H1 (cell line): ENCODE data around the gene ITPR3. TPM values are rescaled to one million over a fixed set of nuclear protein-coding genes. Genes with fewer than 3 reads are reported as not detected.

Source experiments
- CTCF ChIA-PET: fragments of 300-600 bp; sonication (Branson Sonifier 250); formaldehyde crosslinking; loops from one replicate; lab custom pipeline; 2021; ENCODE audit not compliant: partially characterized antibody; lab: Charles Lee
- POLR2A ChIA-PET: fragments of 300-600 bp; sonication (Branson Sonifier 250); formaldehyde crosslinking; loops from one replicate; lab custom pipeline; 2021; ENCODE audit warnings: inconsistent platforms; ENCODE audit not compliant: partially characterized antibody; lab: Charles Lee
- DNase-seq, 2 experiments: peaks; one replicate each; pipeline versions ENCODE4 v3.0.0 to v3.0.0-alpha.2; 2010 to 2022; ENCODE audit warnings: low spot score in 2 of 2, low read depth in 1 of 2, mixed read lengths in 1 of 2
- FAIRE-seq: peaks from 2 replicates; lab custom pipeline; 2011; peaks lifted over from hg19 to GRCh38; lab: Jason Lieb, UNC
- H2AFZ ChIP-seq: 2 replicates; pipeline ENCODE4 v1.8.1; 2012; ENCODE audit warnings: low read length, inconsistent platforms
- H2AK5ac ChIP-seq: 2 replicates; pipeline ENCODE4 v1.6.1; 2013; ENCODE audit warnings: low read depth, low read length
- H2BK120ac ChIP-seq: replicated peaks from 2 replicates; pipeline ENCODE3; 2013; ENCODE audit warnings: low read depth, low read length, inconsistent platforms
- H2BK12ac ChIP-seq: 2 replicates; pipeline ENCODE4 v1.6.1; 2013; ENCODE audit warnings: low read depth, low read length
- H2BK15ac ChIP-seq: 2 replicates; pipeline ENCODE4 v1.6.1; 2013; ENCODE audit warnings: low read length
- H2BK20ac ChIP-seq: 2 replicates; pipeline ENCODE4 v1.6.1; 2013; ENCODE audit warnings: low read length
- H2BK5ac ChIP-seq: 2 replicates; pipeline ENCODE4 v1.6.1; 2013; ENCODE audit warnings: low read depth, low read length
- H3K14ac ChIP-seq: 2 replicates; pipeline ENCODE4 v1.6.1; 2013; ENCODE audit warnings: inconsistent platforms; ENCODE audit not compliant: insufficient read length
- H3K18ac ChIP-seq: 2 replicates; pipeline ENCODE4 v1.6.1; 2013; ENCODE audit warnings: low read length; ENCODE audit errors: extremely low read depth
- H3K23ac ChIP-seq: 2 replicates; pipeline ENCODE4 v1.6.1; 2013; ENCODE audit warnings: inconsistent platforms; ENCODE audit not compliant: insufficient read length
- H3K23me2 ChIP-seq: 2 replicates; pipeline ENCODE4 v1.6.1; 2013; ENCODE audit warnings: low read depth, low read length
- H3K27ac ChIP-seq: 2 replicates; pipeline ENCODE4 v1.6.1; 2011; ENCODE audit warnings: low read depth, low read length, inconsistent platforms
- H3K27me3 ChIP-seq, 4 experiments: replicated peaks in 1 of 4; 1 replicate in 1 of 4; 2 replicates in 3 of 4; pipeline versions ENCODE4 v1.6.1 to v1.8.1; 2011 to 2013; ENCODE audit warnings: low read length in 3 of 4, mild to moderate bottlenecking in 3 of 4, inconsistent platforms in 2 of 4, mixed read lengths in 2 of 4, moderate library complexity in 1 of 4; ENCODE audit not compliant: control insufficient read depth in 3 of 4, insufficient read depth in 3 of 4; ENCODE audit errors: extremely low read depth in 1 of 4
- H3K36me3 ChIP-seq, 4 experiments: 2 replicates each; pipeline versions ENCODE4 v1.6.1 to v1.8.1; 2011 to 2013; ENCODE audit warnings: mild to moderate bottlenecking in 4 of 4, low read length in 3 of 4, moderate library complexity in 2 of 4, control low read depth in 1 of 4, inconsistent platforms in 1 of 4; ENCODE audit not compliant: insufficient read depth in 4 of 4, control insufficient read depth in 2 of 4
- H3K4ac ChIP-seq: replicated peaks from 2 replicates; pipeline ENCODE3; 2013; ENCODE audit warnings: low read length, low read depth, mixed read lengths, inconsistent platforms; ENCODE audit not compliant: insufficient read length
- H3K4me1 ChIP-seq, 4 experiments: replicated peaks in 1 of 4; 1 replicate in 1 of 4; 2 replicates in 3 of 4; pipeline versions ENCODE4 v1.6.1 to v1.8.1; 2011 to 2013; ENCODE audit warnings: low read length in 3 of 4, inconsistent platforms in 2 of 4, mixed read lengths in 1 of 4; ENCODE audit not compliant: insufficient read depth in 4 of 4, control insufficient read depth in 3 of 4
- H3K4me2 ChIP-seq, 2 experiments: 2 replicates each; pipeline versions ENCODE4 v1.6.1 to v1.8.1; 2011 to 2013; ENCODE audit warnings: low read depth in 2 of 2, low read length in 2 of 2, control low read depth in 1 of 2, inconsistent platforms in 1 of 2, mild to moderate bottlenecking in 1 of 2; ENCODE audit not compliant: insufficient read depth in 1 of 2
- H3K4me3 ChIP-seq, 4 experiments: fragments of 200-600, 300-600 bp in 1 of 4; sonication (generic), shearing (Covaris generic), sonication (Bioruptor Twin) in 1 of 4; 2 replicates each; pipeline versions ENCODE4 v1.5.1 to v1.8.1; 2011 to 2016; ENCODE audit warnings: low read length in 4 of 4, low read depth in 3 of 4, control low read depth in 2 of 4, inconsistent platforms in 2 of 4, mild to moderate bottlenecking in 2 of 4, mixed read lengths in 1 of 4, moderate library complexity in 1 of 4; ENCODE audit not compliant: insufficient read depth in 2 of 4; ENCODE audit errors: extremely low read depth in 1 of 4
- H3K56ac ChIP-seq: replicated peaks from 2 replicates; pipeline ENCODE3; 2013; ENCODE audit warnings: low read depth, mild to moderate bottlenecking, mixed read lengths, low read length, inconsistent platforms; ENCODE audit not compliant: insufficient read length
- H3K79me1 ChIP-seq: 2 replicates; pipeline ENCODE4 v1.6.1; 2013; ENCODE audit warnings: low read depth, low read length, control low read depth
- H3K79me2 ChIP-seq, 2 experiments: 2 replicates each; pipeline versions ENCODE4 v1.6.1 to v1.8.1; 2012 to 2013; ENCODE audit warnings: low read length in 2 of 2, mild to moderate bottlenecking in 2 of 2, inconsistent platforms in 1 of 2; ENCODE audit not compliant: insufficient read depth in 2 of 2, control insufficient read depth in 1 of 2
- H3K9ac ChIP-seq, 4 experiments: replicated peaks in 1 of 4; 1 replicate in 1 of 4; 2 replicates in 3 of 4; pipeline versions ENCODE4 v1.6.1 to v1.8.1; 2011 to 2013; ENCODE audit warnings: low read depth in 3 of 4, low read length in 3 of 4, control low read depth in 2 of 4, mild to moderate bottlenecking in 2 of 4, moderate library complexity in 2 of 4, inconsistent platforms in 1 of 4; ENCODE audit errors: extremely low read depth in 1 of 4
- H3K9me3 ChIP-seq, 2 experiments: 2 replicates each; pipeline versions ENCODE4 v1.6.1 to v1.8.1; 2012 to 2013; ENCODE audit warnings: mild to moderate bottlenecking in 2 of 2, moderate library complexity in 2 of 2, control low read depth in 1 of 2, inconsistent platforms in 1 of 2, low read depth in 1 of 2, low read length in 1 of 2, mixed read lengths in 1 of 2; ENCODE audit not compliant: insufficient read depth in 2 of 2
- H4K20me1 ChIP-seq, 2 experiments: replicated peaks in 1 of 2; 2 replicates each; pipeline versions ENCODE3 to v1.8.1; 2011 to 2013; ENCODE audit warnings: inconsistent platforms in 2 of 2, low read length in 2 of 2, mild to moderate bottlenecking in 1 of 2; ENCODE audit not compliant: insufficient read depth in 2 of 2, control insufficient read depth in 1 of 2
- H4K5ac ChIP-seq: 2 replicates; pipeline ENCODE4 v1.6.1; 2013; ENCODE audit warnings: low read length, low read depth, mixed read lengths, inconsistent platforms; ENCODE audit not compliant: insufficient read length
- H4K8ac ChIP-seq: 2 replicates; pipeline ENCODE4 v1.8.0; 2013; ENCODE audit warnings: mild to moderate bottlenecking, moderate library complexity, low read length, inconsistent platforms; ENCODE audit not compliant: insufficient read depth; ENCODE audit errors: extremely low read depth
- H4K91ac ChIP-seq: replicated peaks from 2 replicates; pipeline ENCODE3; 2013; ENCODE audit warnings: low read length, mixed read lengths, inconsistent platforms; ENCODE audit not compliant: insufficient read length
- KDM5A ChIP-seq: fragments of 200-600 bp; IDR thresholded peaks from 2 replicates; pipeline ENCODE4 v1.7.1; 2012; ENCODE audit warnings: mild to moderate bottlenecking, low read length, inconsistent platforms, mixed read lengths
- RNF2 ChIP-seq: fragments of 200-900, 300-1000 bp; sonication (generic); IDR thresholded peaks from 2 replicates; pipeline ENCODE4 v1.7.1; 2016; ENCODE audit warnings: borderline replicate concordance, low read depth, mild to moderate bottlenecking, antibody characterized with exemption, low read length; ENCODE audit not compliant: poor library complexity, severe bottlenecking; ENCODE audit errors: missing control alignments
- SRF ChIP-seq: IDR thresholded peaks from 2 replicates; pipeline ENCODE4 v1.6.1; 2011; ENCODE audit warnings: mild to moderate bottlenecking, low read depth, low read length, moderate library complexity
- WGBS, 2 experiments: shearing (Covaris generic) in 1 of 2; methylation state at CpG; one replicate each; pipeline versions ENCODE4 v1.1.6 to v1.1.7; 2013 to 2015; ENCODE audit warnings: low lambda C conversion rate in 2 of 2, mixed read lengths in 2 of 2, inconsistent platforms in 1 of 2, low coverage in 1 of 2, missing lambda C conversion rate in 1 of 2; ENCODE audit not compliant: insufficient replicate concordance in 2 of 2, insufficient coverage in 1 of 2, insufficient read length in 1 of 2; ENCODE audit errors: extremely low coverage in 1 of 2, missing lambda C conversion rate in 1 of 2; 5-methylcytosine and 5-hydroxymethylcytosine counted together
- polyA plus RNA-seq, 7 experiments: library from polyadenylated mRNA; depleted of rRNA in 3 of 7; stranded (reverse) in 5 of 7; unstranded in 2 of 7; fragments of >200 nt in 5 of 7; fragments of 200-250 nt in 2 of 7; gene quantifications; 1 replicate in 5 of 7; 2 replicates in 1 of 7; 4 replicates in 1 of 7; pipeline versions ENCODE4 v1.2.1 to v1.2.3, GENCODE V29; 2011 to 2013; ENCODE audit warnings: missing spikeins in 2 of 7, mixed read lengths in 2 of 7
- total RNA-seq: library from RNA; stranded (reverse); fragmentation: NEBNext Ultra II Directional; extraction: Animal tissue kit (Norgen Biotek cat#: 25700); gene quantifications from 2 replicates; pipeline ENCODE4 v1.2.1, GENCODE V29; 2021

ITPR3 gene
- total and polyA plus RNA-seq, 2 of the 8 experiments (the other 6 are each of a cell fraction or from before 2014, with no cell fraction given): 29.1 to 45.7 TPM

GRCh38 chr6:33663727-33664449 lies 42.8 kb downstream of the ITPR3 start:
- H2BK5ac ChIP-seq: no peak overlapping the region; the same call in 1 of the 2 replicates
- H3K23me2 ChIP-seq: no peaks in the 10 kb centered on the region
- no peak overlapping the region for H3K27ac ChIP-seq
- H2AFZ ChIP-seq: no peak overlapping the region
- H3K23ac ChIP-seq: no peak overlapping the region
- no peak overlapping the region for H3K9ac ChIP-seq
- H3K36me3 ChIP-seq: peaks cover 4 to 14% (median 10%) of the 10 kb centered on the region in 4 experiments; a peak in 6 of 8 replicates
- TF ChIP-seq RNF2 (no peak), KDM5A (no peak), SRF (no peak)
- 97% methylated on average over 16 of the region's 16 CpGs; no CpG with 5 or more reads in 1 of the 2 experiments for WGBS, 2 experiments
- no peak overlapping the region for H2BK12ac ChIP-seq
- no peak overlapping the region for H4K8ac ChIP-seq
- no peak overlapping the region for H4K5ac ChIP-seq
- H3K27me3 ChIP-seq: no peaks in the 10 kb centered on the region
- no peak overlapping the region for H3K4ac ChIP-seq
- FAIRE-seq (no peak), DNase-seq (no peak)
- no peak overlapping the region for H3K4me3 ChIP-seq
- no peaks in the 10 kb centered on the region for H3K79me1 ChIP-seq
- H2AK5ac ChIP-seq: no peak overlapping the region
- H4K91ac ChIP-seq: no peak overlapping the region
- POLR2A ChIA-PET: interaction anchor here (1.3 to 1.8 kb wide), 3 partner anchors 12 to 72 kb away, joined by 3 to 4 read pairs (median 4); no protein-coding TSS in a partner anchor
- no peaks in the 10 kb centered on the region for H3K9me3 ChIP-seq
- H2BK15ac ChIP-seq: no peak overlapping the region
- no peak overlapping the region for H3K18ac ChIP-seq
- no peaks in the 10 kb centered on the region for H3K4me1 ChIP-seq
- H2BK20ac ChIP-seq: no peak overlapping the region
- peaks cover 0 to 5% of the 10 kb centered on the region in 2 experiments for H4K20me1 ChIP-seq
- H2BK120ac ChIP-seq: no peak overlapping the region
- CTCF ChIA-PET: interaction anchor here (0.6 to 12.7 kb wide), 6 partner anchors 8 to 1611 kb away, joined by 3 to 102 read pairs (median 6); no protein-coding TSS in a partner anchor
- H3K4me2 ChIP-seq: no peak overlapping the region
- H3K14ac ChIP-seq: no peak overlapping the region
- no peak overlapping the region for H3K56ac ChIP-seq
- H3K79me2 ChIP-seq: no peaks in the 10 kb centered on the region
